Neural crest cell (in vitro differentiated cells): ENCODE results near the gene STIP1. TPM values are rescaled to one million over a fixed set of nuclear protein-coding genes. Genes with fewer than 3 reads are reported as not detected.
A peak's percentile ranks its signal among the peaks of the same experiment; 100 is the strongest.

Source experiments
- DNase-seq: peaks from one replicate; pipeline ENCODE4 v3.0.0; 2021; ENCODE audit warnings: low read depth, mixed read lengths, low spot score
- H3K27ac Mint-ChIP-seq: one replicate; pipeline ENCODE4 v1.8.0; 2021; ENCODE audit warnings: mild to moderate bottlenecking, mixed read lengths; ENCODE audit not compliant: unreplicated experiment
- H3K27me3 Mint-ChIP-seq: 2 replicates; pipeline ENCODE4 v1.8.0; 2021; ENCODE audit warnings: low read depth, mild to moderate bottlenecking, mixed read lengths
- H3K36me3 Mint-ChIP-seq: 2 replicates; pipeline ENCODE4 v1.8.0; 2021; ENCODE audit warnings: low read depth, mild to moderate bottlenecking, mixed read lengths
- H3K4me1 Mint-ChIP-seq: 2 replicates; pipeline ENCODE4 v1.8.0; 2021; ENCODE audit warnings: mixed read lengths
- H3K4me3 Mint-ChIP-seq: one replicate; pipeline ENCODE4 v1.8.0; 2021; ENCODE audit warnings: mild to moderate bottlenecking, mixed read lengths
- H3K9me3 Mint-ChIP-seq: 2 replicates; pipeline ENCODE4 v1.8.0; 2021; ENCODE audit warnings: mixed read lengths
- CTCF ChIP-seq: fragments of 200-600 bp; sonication (generic); conservative IDR thresholded peaks from 2 replicates; pipeline ENCODE4 v1.5.0; 2021; ENCODE audit warnings: antibody characterized with exemption, mild to moderate bottlenecking
- total RNA-seq: library from RNA; stranded (reverse); gene quantifications from 2 replicates; pipeline ENCODE4 v1.2.1, GENCODE V29; 2021

STIP1 gene
- total RNA-seq, 1 donor from 2014 or later: 296 TPM

GRCh38 chr11:64230985-64231365 is 45.0 kb downstream of the STIP1 start:
- Mint-ChIP-seq H3K27ac (no peak overlapping the region), H3K36me3 (no peaks in the 10 kb centered on the region), H3K27me3 (no peaks in the 10 kb centered on the region), H3K4me1 (peaks cover 33% of the 10 kb centered on the region), H3K9me3 (no peaks in the 10 kb centered on the region), H3K4me3 (peak overlapping the region; percentile 93)
- TF ChIP-seq CTCF: no peak
- DNase-seq: no peak

- no peaks in the 10 kb centered on the region for H3K36me3 Mint-ChIP-seq
- H3K4me3 Mint-ChIP-seq: peak overlapping the region; percentile 93
- H3K9me3 Mint-ChIP-seq: no peaks in the 10 kb centered on the region
- no peak overlapping the region for H3K27ac Mint-ChIP-seq
- H3K4me1 Mint-ChIP-seq: peaks cover 33% of the 10 kb centered on the region
- no peak for TF ChIP-seq CTCF
- H3K27me3 Mint-ChIP-seq: no peaks in the 10 kb centered on the region
- DNase-seq: no peak
These were observed 45.6 kb downstream of the STIP1 start for GRCh38 chr11:64231546-64231945.

- no peaks in the 10 kb centered on the region for H3K27me3 Mint-ChIP-seq
- no peak for DNase-seq
- no peak for TF ChIP-seq CTCF
- H3K36me3 Mint-ChIP-seq: no peaks in the 10 kb centered on the region
- no peak overlapping the region for H3K27ac Mint-ChIP-seq
- H3K4me3 Mint-ChIP-seq: peak overlapping the region; percentile 93
- peaks cover 27% of the 10 kb centered on the region for H3K4me1 Mint-ChIP-seq
- H3K9me3 Mint-ChIP-seq: no peaks in the 10 kb centered on the region
These were observed 46.4 kb downstream of the STIP1 start for GRCh38 chr11:64232182-64232966.

GRCh38 chr11:64232967-64233315 is 47.0 kb downstream of the STIP1 start:
- Mint-ChIP-seq H3K9me3 (no peaks in the 10 kb centered on the region), H3K27ac (no peak overlapping the region), H3K4me1 (peaks cover 24% of the 10 kb centered on the region), H3K4me3 (peak overlapping the region; percentile 93), H3K27me3 (no peaks in the 10 kb centered on the region), H3K36me3 (peaks cover 3% of the 10 kb centered on the region)
- no peak for DNase-seq
- TF ChIP-seq CTCF: no peak

- H3K4me1 Mint-ChIP-seq: peaks cover 24% of the 10 kb centered on the region
- H3K4me3 Mint-ChIP-seq: peak within 1 kb of the TSS; percentile 93
- H3K36me3 Mint-ChIP-seq: peaks cover 3% of the 10 kb centered on the region
- H3K27me3 Mint-ChIP-seq: no peaks in the 10 kb centered on the region
- no peak within 1 kb of the TSS for H3K27ac Mint-ChIP-seq
- no peak for DNase-seq
- no peak for TF ChIP-seq CTCF
- no peaks in the 10 kb centered on the region for H3K9me3 Mint-ChIP-seq
These were observed 48.1 kb downstream of the STIP1 start, which contains the start of gene VEGFB for GRCh38 chr11:64233913-64234586. Gene VEGFB, plus strand, starts transcription at chr11:64234584. Its CDS starts 250 bp downstream, at chr11:64234834.
